Fibroblast of upper back skin (primary cell): ENCODE measurements around the gene NPTXR.
A peak's percentile ranks its signal among the peaks of the same experiment; 100 is the strongest.

Experiments
- DNase-seq: peaks from one replicate; pipeline ENCODE4 v3.0.0-alpha.2; 2013

NPTXR gene

GRCh38 chr22:38843657-38844314, at the start of gene NPTXR:
TSS of gene NPTXR (minus strand) at chr22:38844028.
- DNase-seq = peak; percentile 18

DNA sequence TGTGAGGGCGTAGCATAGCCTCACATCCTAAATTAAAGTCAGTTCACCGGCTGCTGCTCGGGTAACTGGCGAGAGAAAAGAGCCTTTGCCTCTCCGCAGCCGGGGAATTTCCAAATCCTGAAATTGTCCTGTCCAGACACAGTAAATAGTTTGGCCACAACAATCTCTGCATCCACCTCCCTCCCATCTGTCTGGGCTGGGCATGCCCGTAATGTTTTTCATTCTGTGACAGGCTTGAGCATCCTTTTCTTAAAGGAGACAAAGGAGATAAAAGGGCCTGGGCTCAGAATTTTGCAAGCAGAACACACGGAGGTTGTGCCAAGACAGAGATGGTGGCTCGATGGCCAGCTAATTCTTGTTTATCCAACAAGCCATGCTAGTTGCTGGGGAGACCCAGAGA, 47.4 kb upstream of the NPTXR start:
- DNase-seq = no peak

- no peak for DNase-seq
These were observed 46.5 kb upstream of the NPTXR start for GRCh38 chr22:38890377-38890776.

GRCh38 chr22:38886333-38886732, 42.5 kb upstream of the NPTXR start:
- no peak for DNase-seq

- DNase-seq = no peak
These were observed 39.3 kb upstream of the NPTXR start for GRCh38 chr22:38882972-38883622.

GRCh38 chr22:38881997-38882879, 38.4 kb upstream of the NPTXR start:
- DNase-seq = no peak

DNA sequence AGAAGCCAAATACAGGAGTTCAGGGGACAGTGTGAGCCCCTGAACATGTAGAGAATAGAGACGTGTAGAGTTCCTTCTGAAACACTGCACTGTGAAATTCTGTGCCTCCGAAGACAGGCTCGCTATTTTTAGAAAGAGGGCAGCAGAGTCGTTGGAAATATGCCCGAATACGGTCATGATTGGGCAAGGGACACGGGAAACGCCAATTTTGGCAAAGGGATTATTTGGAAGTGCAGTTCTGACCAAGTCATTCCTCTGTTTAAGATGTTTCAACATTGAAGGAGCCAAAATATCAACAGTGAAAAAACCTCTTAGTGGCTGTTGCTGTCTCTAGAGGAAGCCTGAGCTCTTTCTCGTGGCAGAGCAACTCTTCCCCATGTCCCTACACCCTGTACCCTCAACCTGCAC, 37.6 kb upstream of the NPTXR start:
- peak; percentile 48 for DNase-seq

GRCh38 chr22:38879961-38880360, 36.1 kb upstream of the NPTXR start:
- no peak for DNase-seq

DNA sequence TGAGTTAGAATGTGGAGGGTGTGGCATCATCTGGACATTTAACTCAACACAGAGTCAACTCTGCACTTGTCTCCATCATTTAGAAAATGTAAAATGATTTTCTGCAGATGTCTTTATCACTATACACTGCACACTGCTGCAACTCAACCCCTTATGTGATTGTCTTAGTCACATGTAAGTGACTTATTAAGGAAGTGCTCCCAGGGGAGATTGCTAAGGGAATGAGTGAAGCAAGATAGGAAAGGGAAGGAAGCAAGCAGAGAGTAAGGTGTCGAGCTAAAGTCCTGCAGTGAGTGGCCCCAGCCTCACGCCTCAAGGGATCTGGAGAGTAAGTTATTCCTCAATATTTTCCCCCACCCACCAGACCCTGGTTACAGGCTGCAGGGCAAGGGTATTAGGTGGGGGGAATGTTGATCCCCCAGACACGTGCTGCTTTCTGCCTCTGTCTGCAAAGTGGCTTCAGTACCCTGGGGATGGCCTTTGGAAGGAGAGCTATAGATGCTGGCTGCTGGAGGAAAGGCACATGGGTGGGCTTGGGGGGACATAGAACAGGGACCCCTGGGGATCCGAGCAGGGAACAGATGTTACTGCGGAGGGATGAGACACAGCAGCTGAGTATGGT, 35.4 kb upstream of the NPTXR start:
- no peak for DNase-seq

DNA sequence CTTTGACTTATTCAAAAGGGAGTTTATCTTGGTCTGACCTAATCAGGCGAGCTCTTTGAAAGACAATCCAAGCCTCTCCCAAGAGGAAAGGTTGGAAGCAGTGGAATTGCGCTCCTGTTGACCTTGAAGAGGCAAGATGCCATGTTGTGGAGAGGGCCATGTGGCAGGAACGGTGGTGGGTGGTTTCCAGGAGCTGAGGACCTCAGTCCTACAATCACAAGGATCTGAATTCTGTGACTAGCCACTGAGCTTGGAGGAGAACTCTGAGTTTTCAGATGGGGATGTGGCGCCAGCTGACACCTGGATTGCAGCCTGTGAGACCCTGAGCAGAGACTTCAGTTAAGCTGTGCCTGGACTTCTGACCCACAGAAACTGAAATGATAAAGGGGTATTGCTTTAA, 34.2 kb upstream of the NPTXR start:
- DNase-seq = no peak

- DNase-seq = no peak
These were observed 30.8 kb upstream of the NPTXR start for GRCh38 chr22:38874529-38875222.

DNA sequence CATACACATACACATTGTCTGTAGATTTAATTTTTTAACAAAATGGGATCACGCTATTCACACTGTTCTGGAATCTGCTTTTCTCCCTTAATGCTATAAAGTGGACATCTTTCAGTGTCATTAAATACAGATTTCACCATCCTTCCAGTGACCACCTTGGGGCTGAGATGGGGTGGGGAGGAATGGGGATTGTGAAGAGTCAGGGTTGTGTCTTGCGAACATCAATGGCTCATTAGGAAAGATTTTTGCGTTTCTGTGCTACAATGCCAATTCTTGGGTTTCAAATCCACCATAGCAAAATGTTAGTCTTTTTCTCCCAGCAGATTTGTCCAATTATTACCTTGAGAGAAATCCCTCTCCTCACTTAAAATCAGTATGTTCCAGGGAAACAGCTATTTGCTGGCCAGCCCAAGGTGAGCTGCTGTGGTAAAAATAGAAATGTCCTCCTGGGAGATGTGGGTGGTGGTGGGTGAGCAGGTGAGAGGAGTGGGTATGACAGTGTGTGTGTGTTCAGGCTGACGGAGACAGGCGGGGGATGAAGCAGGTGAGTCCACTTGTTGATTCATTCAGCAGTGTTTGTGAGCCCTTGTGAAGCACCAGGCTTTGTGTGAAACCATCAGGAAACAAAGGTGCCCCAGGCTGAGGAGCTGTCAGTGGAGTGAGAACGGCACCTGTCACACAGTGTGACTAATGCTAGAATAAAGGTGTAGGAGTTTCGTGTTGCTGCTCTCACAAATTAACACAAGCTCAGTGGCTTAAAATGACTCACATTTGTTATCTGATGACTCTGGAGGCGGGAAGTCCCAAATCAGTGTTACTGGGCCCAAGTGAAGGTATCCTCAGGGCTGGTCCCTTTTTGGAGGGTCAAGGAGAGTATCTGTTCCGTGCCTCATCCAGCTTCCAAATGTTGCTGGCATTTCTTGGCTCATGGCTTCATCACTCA, 29.9 kb upstream of the NPTXR start:
- DNase-seq = no peak

DNA sequence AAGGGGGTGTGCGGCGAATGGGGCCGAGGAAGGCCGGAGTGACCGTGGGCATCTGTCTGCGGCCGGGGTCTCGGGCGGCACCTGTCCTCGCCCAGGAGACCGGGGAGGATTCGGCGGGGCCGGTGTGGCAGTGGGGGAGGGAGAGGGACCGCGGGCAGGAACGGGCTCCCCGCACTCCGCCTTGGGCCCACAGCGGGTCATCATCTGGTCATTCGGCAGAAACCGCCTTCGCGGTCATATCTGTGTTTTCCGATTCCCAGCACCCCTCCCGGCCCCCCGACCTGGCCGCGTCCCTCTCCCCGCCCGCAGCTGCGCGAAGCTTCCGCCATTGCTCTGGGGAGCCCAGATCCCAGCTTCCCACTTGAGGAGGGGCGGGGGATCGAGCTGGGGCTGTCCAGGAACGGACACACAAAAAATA, 29.0 kb upstream of the NPTXR start:
- DNase-seq = peak; percentile 23

DNA sequence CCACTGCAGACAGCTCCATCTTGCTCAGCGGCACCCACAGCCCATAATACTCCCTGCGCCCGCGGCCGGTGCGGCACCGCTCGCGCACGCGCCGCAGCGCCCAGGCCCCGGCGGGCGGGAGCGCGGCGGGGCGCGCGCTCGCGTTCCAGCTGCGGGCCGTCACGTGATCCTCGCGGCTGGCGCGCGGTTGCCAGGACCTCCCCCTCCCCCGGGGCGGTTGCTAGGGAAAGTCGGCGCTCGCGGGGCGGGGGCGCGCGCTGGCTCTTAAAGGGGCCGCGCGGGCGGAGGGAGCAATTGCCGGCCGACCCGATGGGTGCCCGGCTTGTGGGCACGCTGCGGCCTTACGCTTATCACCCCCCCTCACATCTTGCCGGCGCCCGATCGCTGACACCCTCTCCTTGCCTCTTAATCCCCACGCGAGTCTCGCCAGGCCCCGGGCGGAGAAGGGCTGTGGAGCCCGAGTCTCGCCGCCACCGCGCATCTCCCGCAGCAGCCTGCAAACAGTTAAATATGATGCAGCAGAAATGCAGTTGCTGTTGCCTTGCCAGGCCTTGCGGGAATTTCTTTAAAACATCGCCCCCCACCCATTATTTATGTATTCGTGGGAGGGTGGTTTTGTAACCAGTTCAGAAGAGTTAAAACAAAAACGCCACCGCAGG, 28.5 kb upstream of the NPTXR start, which contains the start of gene CBX6:
Gene CBX6 (minus strand): TSS at position 45 of the 659 bp plus-strand sequence. CDS start 26 bp downstream, at position 19.
- DNase-seq = peak; percentile 90

GRCh38 chr22:38871360-38872171, 27.7 kb upstream of the NPTXR start:
- no peak for DNase-seq

GRCh38 chr22:38870791-38871359, 27.0 kb upstream of the NPTXR start:
- no peak for DNase-seq

DNA sequence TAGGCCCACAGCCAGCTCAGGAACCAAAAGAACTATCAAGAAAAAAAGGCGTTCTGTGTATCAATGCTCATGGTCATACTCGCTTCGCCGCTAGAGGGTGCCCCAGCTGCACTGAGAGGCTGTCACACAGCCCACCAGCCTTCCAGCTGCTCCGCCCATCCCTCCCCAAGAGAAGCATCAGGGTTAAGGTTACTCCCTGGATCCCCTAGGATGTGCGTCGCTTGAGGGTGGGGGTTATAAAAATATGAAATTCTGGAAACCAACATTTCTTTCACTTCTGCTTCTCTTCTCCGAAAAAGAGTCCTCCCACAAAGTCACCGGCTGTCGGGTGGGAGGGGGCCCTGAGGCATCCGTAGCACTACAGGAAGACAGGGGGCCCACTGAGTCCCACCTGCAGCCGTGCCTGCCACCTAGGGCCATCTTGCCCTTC, 26.5 kb upstream of the NPTXR start:
- DNase-seq = peak; percentile 80

DNA sequence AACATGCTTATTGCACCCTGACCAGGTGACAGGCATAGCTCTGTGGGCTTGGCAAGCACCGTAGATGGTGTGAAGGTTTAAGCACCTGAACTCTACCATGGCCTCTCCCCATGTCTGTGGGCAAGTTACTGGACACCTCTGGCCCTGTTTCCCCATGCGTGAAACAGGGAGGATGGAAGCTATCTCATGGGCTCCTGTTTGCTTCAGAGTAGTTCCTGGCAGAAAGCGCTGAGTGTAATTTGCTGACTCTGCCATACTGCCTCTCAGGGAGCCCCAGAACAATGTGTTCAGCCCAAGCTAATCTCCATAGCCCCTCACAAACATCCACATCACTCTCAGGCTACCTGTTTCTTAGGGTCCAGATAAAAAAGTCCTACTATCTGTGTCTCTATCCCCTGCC, 25.8 kb upstream of the NPTXR start:
- DNase-seq = no peak

DNA sequence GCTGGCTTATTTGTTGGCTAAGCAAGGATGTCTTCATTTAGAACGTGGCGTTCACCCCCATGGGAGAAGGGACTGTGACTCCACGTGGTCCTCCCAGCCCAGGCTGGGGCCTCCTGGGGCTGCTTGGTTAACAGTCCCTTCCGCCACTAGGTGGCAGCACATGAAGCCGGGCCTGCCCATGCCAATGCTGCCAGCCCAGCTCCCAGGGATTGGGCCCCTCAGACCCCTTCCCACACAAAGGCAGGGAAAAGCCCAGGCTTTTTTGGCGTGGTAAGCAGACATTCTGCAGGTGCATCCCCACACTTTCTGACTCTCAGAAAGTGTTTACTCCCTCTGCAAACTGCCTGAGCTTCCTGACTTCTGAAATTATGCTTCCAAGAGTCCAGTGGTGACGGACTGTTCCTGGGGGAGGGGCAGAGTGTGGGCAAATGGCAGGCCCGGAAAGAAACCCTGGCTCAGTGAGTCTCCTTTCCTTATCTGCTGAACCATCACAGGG, 25.1 kb upstream of the NPTXR start:
- peak; percentile 64 for DNase-seq
